GM19372 (cell line): ENCODE measurements around the gene PHLDB2.

Experiments used
- ATAC-seq: cut with Tn5 transposase; IDR thresholded peaks from one replicate; pipeline ENCODE4 v1.9.1; 2021; ENCODE audit warnings: mild to moderate bottlenecking, low read depth, moderate library complexity; ENCODE audit not compliant: unreplicated experiment

Gene PHLDB2

GRCh38 chr3:112011376-112011940 is 152.4 kb downstream of the PHLDB2 start:
- ATAC-seq = no peak

GRCh38 chr3:112012205-112012992 is 153.3 kb downstream of the PHLDB2 start:
- ATAC-seq = no peak

GRCh38 chr3:112013058-112013783 is 154.2 kb downstream of the PHLDB2 start:
- ATAC-seq = peak; percentile 75

GRCh38 chr3:112013784-112014143 is 154.7 kb downstream of the PHLDB2 start:
- no peak for ATAC-seq

- ATAC-seq = no peak
Observed at GRCh38 chr3:112017091-112017490, 158.0 kb downstream of the PHLDB2 start.

DNA sequence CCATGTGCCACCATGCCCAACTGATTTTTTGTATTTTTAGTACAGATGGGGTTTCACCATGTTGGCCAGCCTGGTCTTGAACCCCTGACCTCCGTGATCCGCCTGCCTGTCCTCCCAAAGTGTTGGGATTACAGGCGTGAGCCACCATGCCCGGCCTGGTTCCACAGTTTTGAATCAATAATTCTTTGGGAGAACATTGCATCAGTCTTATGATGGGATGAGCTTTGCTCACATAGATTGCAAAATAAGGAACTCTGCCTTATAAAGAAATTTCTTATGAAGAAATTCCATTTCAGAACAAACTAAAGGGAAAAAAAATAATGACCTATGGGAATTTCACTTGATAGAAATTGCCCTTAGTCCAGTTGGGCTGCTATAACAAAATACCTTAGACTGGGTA is 159.6 kb downstream of the PHLDB2 start:
- no peak for ATAC-seq

DNA sequence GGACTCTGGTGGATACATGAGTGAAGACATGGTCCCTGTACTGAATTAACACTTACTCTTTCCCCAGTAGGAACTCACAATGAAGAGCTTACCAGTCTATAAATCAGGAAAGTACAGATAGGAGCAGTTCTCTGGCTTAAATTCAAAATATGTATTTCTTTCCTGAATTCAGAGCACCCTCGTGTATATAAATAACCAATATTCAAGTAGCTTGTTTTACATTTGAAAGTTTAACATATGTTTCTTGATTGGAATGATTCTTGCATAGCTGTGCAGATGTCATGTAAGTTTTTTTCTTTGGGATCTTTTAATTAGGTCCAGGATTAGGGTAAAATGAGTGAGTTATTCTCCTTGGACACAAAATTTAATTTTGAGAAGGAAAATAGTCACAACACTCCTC is 160.7 kb downstream of the PHLDB2 start:
- ATAC-seq = no peak

- no peak for ATAC-seq
Observed at GRCh38 chr3:112020674-112021085, 161.6 kb downstream of the PHLDB2 start.
